ENCODE data around the gene CPN1.
"Not testable (repeated sequence)": the region's sequence is repeated elsewhere in the genome, so short reads cannot be mapped to it uniquely, and the experiment has no call there.

The CPN1 gene

GRCh38 chr10:100081075-100082001, at the start of gene CPN1:
TSS of gene CPN1 (minus strand) at chr10:100081869. CDS start at chr10:100081625, 244 bp downstream.
- ATAC-seq = no peak

GRCh38 chr10:100130831-100131230, 49.2 kb upstream of the CPN1 start:
- no peak for ATAC-seq

- no peak for ATAC-seq
These were observed 47.8 kb upstream of the CPN1 start for GRCh38 chr10:100129424-100129823.

- no peak for ATAC-seq
These were observed 47.3 kb upstream of the CPN1 start for GRCh38 chr10:100128951-100129350.

- ATAC-seq = not testable (repeated sequence)
These were observed 43.7 kb upstream of the CPN1 start for GRCh38 chr10:100125335-100125734.

GRCh38 chr10:100124097-100124496, 42.4 kb upstream of the CPN1 start:
- ATAC-seq = no peak

- ATAC-seq = no peak
These were observed 41.1 kb upstream of the CPN1 start for GRCh38 chr10:100122780-100123179.

GRCh38 chr10:100120550-100120949, 38.9 kb upstream of the CPN1 start:
- no peak for ATAC-seq

GRCh38 chr10:100119726-100120125, 38.1 kb upstream of the CPN1 start:
- ATAC-seq = no peak

GRCh38 chr10:100114976-100115770, 33.5 kb upstream of the CPN1 start:
- no peak for ATAC-seq

GRCh38 chr10:100114460-100114859, 32.8 kb upstream of the CPN1 start:
- no peak for ATAC-seq

- no peak for ATAC-seq
These were observed 28.0 kb upstream of the CPN1 start for GRCh38 chr10:100109670-100110069.

GRCh38 chr10:100106865-100107264, 25.2 kb upstream of the CPN1 start:
- no peak for ATAC-seq

- no peak for ATAC-seq
These were observed 22.6 kb upstream of the CPN1 start for GRCh38 chr10:100104300-100104699.

- ATAC-seq = no peak
These were observed 21.9 kb upstream of the CPN1 start for GRCh38 chr10:100103581-100103980.

GRCh38 chr10:100101192-100102076, 19.8 kb upstream of the CPN1 start:
- ATAC-seq = no peak

GRCh38 chr10:100100651-100101184, 19.0 kb upstream of the CPN1 start:
- no peak for ATAC-seq

GRCh38 chr10:100089241-100089640, 7.6 kb upstream of the CPN1 start:
- no peak for ATAC-seq

GRCh38 chr10:100086708-100087107, 5.0 kb upstream of the CPN1 start:
- ATAC-seq = not testable (repeated sequence)

- no peak for ATAC-seq
These were observed 3.9 kb upstream of the CPN1 start for GRCh38 chr10:100085596-100085995.

GRCh38 chr10:100083623-100084022, 2.0 kb upstream of the CPN1 start:
- ATAC-seq = no peak

- not testable (repeated sequence) for ATAC-seq
These were observed 607 bp upstream of the CPN1 start for GRCh38 chr10:100082276-100082675.
